Activated CD8-positive, alpha-beta memory T cell treated with anti-CD3 and anti-CD28 coated beads, Interleukin-2, amount 10 ng/mL, durations not matched to agents 7 days and 5 days (primary cell): ENCODE results near the gene NEUROG2. TPM values are rescaled to one million over a fixed set of nuclear protein-coding genes. Genes with fewer than 3 reads are reported as not detected.
A peak's percentile ranks its signal among the peaks of the same experiment; 100 is the strongest.
"Not testable (repeated sequence)": the region's sequence is repeated elsewhere in the genome, so short reads cannot be mapped to it uniquely, and the experiment has no call there.

Source experiments
- ATAC-seq: fragments of 150-1000 bp; cut with Tn5 transposase; one replicate; pipeline ENCODE4 v1.10.0; 2021; ENCODE audit warnings: moderate library complexity
- CTCF ChIA-PET: fragments of 350-600 bp; sonication (Branson Sonifier 250); formaldehyde crosslinking; loops from one replicate; lab custom pipeline; 2021; ENCODE audit warnings: antibody characterized with exemption; lab: Charles Lee
- DNase-seq: peaks from one replicate; pipeline ENCODE4 v3.0.0-alpha.2; 2020
- H3K27ac Mint-ChIP-seq: one replicate; pipeline ENCODE4 v1.8.0; 2021; ENCODE audit warnings: mild to moderate bottlenecking, mixed read lengths
- H3K27me3 Mint-ChIP-seq: one replicate; pipeline ENCODE4 v1.8.0; 2021; ENCODE audit warnings: mixed read lengths
- H3K36me3 Mint-ChIP-seq: one replicate; pipeline ENCODE4 v1.8.0; 2021; ENCODE audit warnings: mild to moderate bottlenecking, mixed read lengths
- H3K4me1 Mint-ChIP-seq: one replicate; pipeline ENCODE4 v1.8.0; 2021; ENCODE audit warnings: mixed read lengths
- H3K4me3 Mint-ChIP-seq: one replicate; pipeline ENCODE4 v1.8.0; 2021; ENCODE audit warnings: mild to moderate bottlenecking, moderate library complexity, mixed read lengths
- H3K9me3 Mint-ChIP-seq: one replicate; pipeline ENCODE4 v1.8.0; 2022; ENCODE audit warnings: low read depth, mixed read lengths
- total RNA-seq, 2 experiments: library from RNA; stranded (reverse); gene quantifications; one replicate each; pipeline ENCODE4 v1.2.3, GENCODE V29; 2021

NEUROG2 gene
- total RNA-seq, 2 experiments from 2014 or later: 0.12 TPM; not detected in 1

DNA sequence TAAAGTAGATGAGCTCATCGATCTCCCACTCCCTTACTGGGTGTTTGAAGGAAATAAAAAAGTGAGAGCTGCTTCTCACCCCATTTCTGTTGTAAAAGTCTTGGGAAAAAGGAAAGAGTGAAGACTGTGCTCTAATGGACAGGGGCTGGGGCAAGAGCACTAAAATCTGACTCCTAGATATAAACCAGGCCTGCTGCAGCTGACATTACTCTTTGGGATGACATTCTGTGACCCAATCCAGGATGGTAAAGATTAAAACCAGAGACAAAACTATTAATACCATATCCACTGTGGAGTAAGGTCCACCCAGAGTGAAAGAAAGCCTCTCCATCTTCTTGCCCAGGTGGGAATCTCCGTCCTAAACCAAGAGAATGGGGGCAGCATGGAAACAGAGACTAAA is 20.1 kb upstream of the NEUROG2 start:
- CTCF ChIA-PET: interaction anchor here (1.3 to 1.8 kb wide), 3 partner anchors 12 to 214 kb away, joined by 3 to 8 read pairs (median 4); no protein-coding TSS in a partner anchor
- no peak overlapping the region for H3K27ac Mint-ChIP-seq
- H3K27me3 Mint-ChIP-seq: peaks cover under 1% of the 10 kb centered on the region
- H3K9me3 Mint-ChIP-seq: no peaks in the 10 kb centered on the region
- H3K4me3 Mint-ChIP-seq: no peak overlapping the region
- peaks cover 9% of the 10 kb centered on the region for H3K36me3 Mint-ChIP-seq
- no peak for ATAC-seq
- H3K4me1 Mint-ChIP-seq: no peaks in the 10 kb centered on the region
- DNase-seq: no peak

DNA sequence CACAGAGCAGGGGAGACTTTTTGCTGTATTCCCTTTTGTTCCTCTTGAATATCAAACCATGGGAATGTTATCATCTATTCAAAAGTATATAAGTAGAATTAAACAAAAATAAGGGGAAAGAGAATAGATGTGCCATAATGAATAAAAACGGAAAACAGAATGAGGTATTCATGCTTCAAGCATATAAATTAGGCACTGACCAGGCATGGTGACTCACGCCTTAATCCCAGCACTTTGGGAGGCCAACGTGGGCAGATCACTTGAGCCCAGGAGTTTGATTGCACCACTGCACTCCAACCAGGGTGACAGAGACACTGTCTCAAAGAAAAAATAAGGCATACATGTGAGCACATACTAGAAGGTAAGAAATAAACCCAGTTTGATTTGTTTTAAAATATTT is 16.3 kb upstream of the NEUROG2 start:
- H3K9me3 Mint-ChIP-seq: no peaks in the 10 kb centered on the region
- H3K36me3 Mint-ChIP-seq: no peaks in the 10 kb centered on the region
- DNase-seq: no peak
- H3K4me1 Mint-ChIP-seq: no peaks in the 10 kb centered on the region
- peaks cover 9% of the 10 kb centered on the region for H3K27me3 Mint-ChIP-seq
- no peak overlapping the region for H3K27ac Mint-ChIP-seq
- CTCF ChIA-PET: interaction anchor here (1.8 kb wide), 1 partner anchor 8 kb away, joined by 6 read pairs; no protein-coding TSS in a partner anchor
- no peak for ATAC-seq
- H3K4me3 Mint-ChIP-seq: no peak overlapping the region

DNA sequence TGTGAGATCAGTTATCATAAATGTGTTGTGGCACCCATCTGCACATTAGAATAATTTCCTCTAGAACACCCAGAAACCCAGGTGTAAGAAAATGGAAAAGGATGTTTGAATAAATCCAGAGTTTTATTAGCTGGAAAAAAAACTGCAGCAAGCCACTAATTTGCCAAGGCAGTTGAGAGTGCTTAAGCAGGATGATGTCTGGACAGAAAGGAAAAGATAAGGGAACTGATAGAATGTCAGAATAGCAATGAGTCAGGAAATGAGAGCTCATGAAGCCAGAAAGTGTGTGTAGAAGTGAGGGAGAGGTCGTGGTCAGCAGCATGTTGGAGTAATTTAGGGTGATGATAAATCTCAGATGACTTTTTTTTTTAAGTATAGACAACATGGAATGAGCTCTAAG is 15.2 kb upstream of the NEUROG2 start:
- no peaks in the 10 kb centered on the region for H3K9me3 Mint-ChIP-seq
- CTCF ChIA-PET: interaction anchor here (0.8 to 1.2 kb wide), 2 partner anchors 31 to 234 kb away, joined by 3 read pairs; no protein-coding TSS in a partner anchor

DNA sequence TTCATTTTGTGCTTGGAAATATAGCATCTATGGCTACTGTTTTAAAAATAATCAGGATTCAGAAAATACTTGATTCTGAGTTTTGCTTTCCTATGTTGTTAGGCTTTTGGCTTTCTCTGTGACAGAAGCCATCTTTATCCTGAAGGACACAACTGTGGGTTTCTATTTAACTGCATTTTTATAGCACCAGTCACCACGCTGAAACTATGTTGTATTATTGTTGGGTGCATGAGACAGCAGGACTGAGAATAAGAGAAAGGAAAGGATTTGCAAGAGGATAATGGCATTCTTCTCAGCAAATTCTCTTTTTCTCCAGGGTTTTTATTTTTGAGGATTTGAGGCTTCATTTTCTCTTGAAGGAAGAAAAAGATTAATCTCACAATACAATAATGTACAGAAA is 10.1 kb upstream of the NEUROG2 start:
- no peak for DNase-seq
- Mint-ChIP-seq H3K4me1 (peaks cover 20% of the 10 kb centered on the region), H3K27ac (no peak overlapping the region), H3K9me3 (no peaks in the 10 kb centered on the region), H3K4me3 (no peak overlapping the region), H3K36me3 (no peaks in the 10 kb centered on the region), H3K27me3 (peaks cover 58% of the 10 kb centered on the region)
- ATAC-seq: no peak
- CTCF ChIA-PET: no interaction called here

More for the DNA sequence above, 15.2 kb upstream of the NEUROG2 start:
- no peak for DNase-seq
- Mint-ChIP-seq H3K4me1 (no peaks in the 10 kb centered on the region), H3K4me3 (no peak overlapping the region), H3K27ac (no peak overlapping the region), H3K27me3 (peaks cover 17% of the 10 kb centered on the region), H3K36me3 (no peaks in the 10 kb centered on the region)
- no peak for ATAC-seq

DNA sequence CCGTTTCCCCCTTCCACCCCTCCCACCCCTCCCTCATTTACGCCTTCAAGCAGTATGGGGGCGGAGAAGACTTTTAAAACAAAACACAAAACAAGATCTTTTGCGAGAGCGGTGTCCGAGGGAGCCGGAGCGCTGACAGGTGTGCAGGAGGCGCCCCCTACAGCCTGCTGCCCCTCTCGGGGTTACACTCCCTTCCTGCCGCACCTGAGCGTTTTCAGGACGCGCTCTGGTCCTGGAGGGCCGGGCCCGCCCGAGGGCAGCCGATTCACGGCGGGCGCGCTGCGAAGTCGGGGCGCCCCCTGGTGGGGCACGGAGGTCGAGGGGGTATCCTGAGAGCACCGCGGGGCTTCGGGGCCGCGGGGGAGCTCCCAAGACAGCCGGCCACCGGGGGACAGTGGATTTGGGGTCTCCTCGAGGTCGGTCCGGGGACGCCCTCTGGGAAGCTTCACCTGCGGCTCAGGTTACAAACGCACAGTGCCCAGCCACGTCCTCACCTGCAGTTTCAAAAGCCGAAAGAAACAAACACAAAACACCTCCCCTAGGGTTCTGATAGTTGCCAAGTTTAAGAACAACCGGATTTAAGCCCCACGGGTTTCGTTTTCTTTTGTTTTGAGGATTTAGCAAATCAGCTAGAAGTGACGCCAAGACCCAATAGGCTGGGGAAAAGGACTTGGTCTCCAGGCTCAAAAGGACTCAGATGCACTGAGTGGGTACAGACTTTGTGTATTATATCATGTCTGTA is 8.0 kb upstream of the NEUROG2 start:
- Mint-ChIP-seq H3K36me3 (no peaks in the 10 kb centered on the region), H3K4me3 (peak overlapping the region; percentile 69), H3K27me3 (peaks cover 75% of the 10 kb centered on the region)

DNA sequence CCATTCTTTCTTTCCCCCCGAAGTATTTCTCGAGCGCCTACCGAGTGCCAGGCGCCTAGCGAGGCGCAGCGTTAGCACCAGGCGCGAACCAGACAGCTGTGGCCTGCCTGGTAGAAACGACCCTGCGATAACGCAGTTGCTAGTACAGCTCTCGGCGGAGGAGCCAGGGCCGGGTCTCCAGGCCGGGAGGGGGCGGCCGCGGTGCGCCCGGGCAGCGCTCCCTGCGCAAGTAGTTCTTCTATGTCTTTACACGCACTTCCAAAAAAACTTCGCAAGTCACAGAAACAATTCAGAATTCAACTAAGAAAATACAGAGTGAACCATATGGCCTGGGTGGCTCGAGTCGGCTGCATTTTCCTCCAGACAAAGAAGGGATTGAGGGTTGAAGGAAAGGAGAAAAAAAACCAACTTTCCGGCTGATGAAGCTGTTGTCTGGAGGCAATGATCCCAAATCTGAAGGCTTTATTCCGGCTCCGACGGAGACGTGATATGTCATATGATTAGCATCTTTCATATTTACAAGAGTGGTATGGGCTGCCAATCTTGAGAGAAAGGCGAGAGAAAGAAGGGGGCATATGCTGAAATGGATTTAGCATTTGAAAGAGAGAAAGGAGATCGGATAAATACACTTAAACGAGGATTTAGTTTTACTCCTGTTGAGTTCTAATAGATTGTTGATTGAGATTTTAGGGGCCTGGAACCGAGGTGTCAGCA is 7.2 kb upstream of the NEUROG2 start:
- Mint-ChIP-seq H3K4me3 (peak overlapping the region; percentile 69), H3K27me3 (peaks cover 81% of the 10 kb centered on the region), H3K27ac (peak overlapping the region; percentile 13), H3K9me3 (no peaks in the 10 kb centered on the region), H3K36me3 (no peaks in the 10 kb centered on the region), H3K4me1 (peaks cover 42% of the 10 kb centered on the region)
- CTCF ChIA-PET: interaction anchor here (0.7 to 5.4 kb wide), 12 partner anchors 8 to 462 kb away, joined by 3 to 74 read pairs (median 5); no protein-coding TSS in a partner anchor
- ATAC-seq (peak; percentile 43), DNase-seq (peak; percentile 55)

More for the DNA sequence above, 8.0 kb upstream of the NEUROG2 start:
- peak; percentile 89 for ATAC-seq
- Mint-ChIP-seq H3K4me1 (peaks cover 37% of the 10 kb centered on the region), H3K27ac (no peak overlapping the region), H3K9me3 (no peaks in the 10 kb centered on the region)
- DNase-seq: peak; percentile 84
- CTCF ChIA-PET: interaction anchor here (0.6 to 5.4 kb wide), 27 partner anchors 8 to 463 kb away, joined by 3 to 74 read pairs (median 4); partner anchors contain the start of gene NEUROG2

DNA sequence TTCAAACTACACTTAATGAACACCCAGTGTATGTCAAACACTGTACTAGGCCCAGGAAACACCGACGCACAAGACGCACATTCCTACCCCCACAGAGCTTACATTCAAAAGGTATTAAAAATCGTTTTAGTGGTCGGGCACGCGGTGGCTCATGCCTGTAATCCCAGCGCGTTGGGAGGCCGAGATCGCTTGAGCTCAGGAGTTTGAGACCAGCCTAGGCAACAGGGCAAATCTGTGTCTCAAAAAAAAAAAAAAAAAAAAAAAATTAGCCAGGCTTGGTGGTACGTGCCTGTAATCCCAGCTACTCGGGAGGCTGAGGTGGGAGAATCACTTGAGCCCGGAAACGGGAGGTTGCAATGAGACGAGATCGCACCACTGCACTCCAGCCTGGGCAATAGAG is 6.5 kb upstream of the NEUROG2 start:
- Mint-ChIP-seq H3K4me1 (peaks cover 50% of the 10 kb centered on the region), H3K4me3 (peak overlapping the region; percentile 69), H3K27me3 (peaks cover 87% of the 10 kb centered on the region)
- not testable (repeated sequence) for H3K36me3 Mint-ChIP-seq, ATAC-seq, DNase-seq, H3K9me3 Mint-ChIP-seq, H3K27ac Mint-ChIP-seq
- CTCF ChIA-PET: interaction anchor here (1.0 to 5.4 kb wide), 4 partner anchors 13 to 388 kb away, joined by 3 to 74 read pairs (median 30); no protein-coding TSS in a partner anchor

DNA sequence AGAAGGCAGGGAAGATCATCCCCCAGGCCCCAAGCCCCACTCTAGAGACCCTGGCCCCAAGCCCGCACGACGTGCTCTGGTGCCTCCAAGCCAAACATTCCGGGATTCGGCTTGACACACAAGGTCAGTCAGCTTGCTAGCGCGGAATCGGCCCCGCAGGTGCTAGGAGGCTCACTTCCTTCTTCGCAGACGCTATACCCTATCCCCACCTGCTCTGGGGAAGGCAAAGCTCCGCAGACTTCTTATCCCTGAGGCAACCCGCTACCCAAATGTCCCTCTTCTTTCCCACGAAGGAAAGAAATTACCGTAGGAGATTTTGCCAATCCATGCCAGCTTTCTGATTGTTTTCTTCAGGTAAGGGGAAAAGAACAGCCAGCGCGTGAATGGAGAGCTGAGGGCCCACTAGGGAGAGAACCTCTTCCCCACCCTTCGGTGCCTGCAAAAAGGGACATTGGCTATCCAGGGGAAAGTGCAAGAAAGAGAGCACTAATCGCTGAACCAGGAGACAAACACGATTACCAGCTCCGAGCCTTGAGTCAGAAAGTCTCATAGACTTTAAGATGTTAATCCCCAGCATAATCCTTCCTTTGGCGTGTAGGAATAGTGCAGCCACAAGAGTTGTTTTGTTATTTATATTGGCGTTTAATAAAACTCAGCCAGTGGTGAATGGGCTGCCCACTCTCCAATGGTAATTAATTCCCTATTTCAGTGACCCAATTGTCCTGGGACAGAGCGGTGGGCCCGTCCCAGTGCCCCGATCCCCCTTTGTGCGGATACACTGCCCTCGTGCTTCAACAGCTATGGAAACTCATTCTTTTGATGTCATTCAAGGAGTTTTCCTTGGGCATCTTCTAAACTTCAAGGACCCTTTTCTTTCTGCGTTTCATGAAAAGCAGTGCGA is 5.4 kb upstream of the NEUROG2 start:
- no peak for DNase-seq
- CTCF ChIA-PET: interaction anchor here (0.6 to 5.4 kb wide), 6 partner anchors 12 to 294 kb away, joined by 3 to 74 read pairs (median 4); no protein-coding TSS in a partner anchor
- peaks cover 88% of the 10 kb centered on the region for H3K27me3 Mint-ChIP-seq
- H3K9me3 Mint-ChIP-seq: no peaks in the 10 kb centered on the region
- peak overlapping the region; percentile 36 for H3K4me3 Mint-ChIP-seq
- no peak overlapping the region for H3K27ac Mint-ChIP-seq
- ATAC-seq: no peak
- no peaks in the 10 kb centered on the region for H3K36me3 Mint-ChIP-seq
- H3K4me1 Mint-ChIP-seq: peaks cover 57% of the 10 kb centered on the region

DNA sequence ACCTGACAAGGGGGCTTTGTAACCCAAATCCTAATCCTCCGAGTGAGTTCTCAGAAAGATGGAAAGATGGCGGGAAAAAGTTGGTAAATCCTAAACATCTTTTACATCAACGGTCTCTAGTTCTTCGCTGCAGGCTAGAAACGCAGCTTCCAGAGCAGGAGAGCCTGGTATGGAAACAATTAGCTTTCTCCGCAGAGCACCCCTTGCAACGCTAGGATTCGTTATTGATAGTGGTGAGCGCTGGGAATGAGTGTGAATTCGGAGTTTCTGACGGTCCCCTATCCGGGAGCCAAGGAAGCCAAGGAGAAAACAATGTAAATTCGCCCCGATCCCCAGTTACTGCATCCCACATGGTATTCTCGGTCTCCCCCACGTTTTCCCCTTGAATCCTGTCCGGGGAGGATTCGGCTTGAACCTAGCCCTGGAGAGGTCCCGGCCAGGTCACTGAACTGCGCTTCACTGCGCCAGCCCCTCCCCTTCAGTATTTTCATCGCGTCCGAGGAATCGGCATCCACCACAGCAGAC is 4.7 kb upstream of the NEUROG2 start:
- DNase-seq: no peak
- ATAC-seq: no peak
- peaks cover 62% of the 10 kb centered on the region for H3K4me1 Mint-ChIP-seq
- H3K36me3 Mint-ChIP-seq: no peaks in the 10 kb centered on the region
- no peak overlapping the region for H3K27ac Mint-ChIP-seq
- H3K27me3 Mint-ChIP-seq: peaks cover 90% of the 10 kb centered on the region
- no peaks in the 10 kb centered on the region for H3K9me3 Mint-ChIP-seq
- peak overlapping the region; percentile 36 for H3K4me3 Mint-ChIP-seq
- CTCF ChIA-PET: interaction anchor here (0.6 to 5.4 kb wide), 7 partner anchors 11 to 293 kb away, joined by 3 to 74 read pairs (median 3); no protein-coding TSS in a partner anchor

DNA sequence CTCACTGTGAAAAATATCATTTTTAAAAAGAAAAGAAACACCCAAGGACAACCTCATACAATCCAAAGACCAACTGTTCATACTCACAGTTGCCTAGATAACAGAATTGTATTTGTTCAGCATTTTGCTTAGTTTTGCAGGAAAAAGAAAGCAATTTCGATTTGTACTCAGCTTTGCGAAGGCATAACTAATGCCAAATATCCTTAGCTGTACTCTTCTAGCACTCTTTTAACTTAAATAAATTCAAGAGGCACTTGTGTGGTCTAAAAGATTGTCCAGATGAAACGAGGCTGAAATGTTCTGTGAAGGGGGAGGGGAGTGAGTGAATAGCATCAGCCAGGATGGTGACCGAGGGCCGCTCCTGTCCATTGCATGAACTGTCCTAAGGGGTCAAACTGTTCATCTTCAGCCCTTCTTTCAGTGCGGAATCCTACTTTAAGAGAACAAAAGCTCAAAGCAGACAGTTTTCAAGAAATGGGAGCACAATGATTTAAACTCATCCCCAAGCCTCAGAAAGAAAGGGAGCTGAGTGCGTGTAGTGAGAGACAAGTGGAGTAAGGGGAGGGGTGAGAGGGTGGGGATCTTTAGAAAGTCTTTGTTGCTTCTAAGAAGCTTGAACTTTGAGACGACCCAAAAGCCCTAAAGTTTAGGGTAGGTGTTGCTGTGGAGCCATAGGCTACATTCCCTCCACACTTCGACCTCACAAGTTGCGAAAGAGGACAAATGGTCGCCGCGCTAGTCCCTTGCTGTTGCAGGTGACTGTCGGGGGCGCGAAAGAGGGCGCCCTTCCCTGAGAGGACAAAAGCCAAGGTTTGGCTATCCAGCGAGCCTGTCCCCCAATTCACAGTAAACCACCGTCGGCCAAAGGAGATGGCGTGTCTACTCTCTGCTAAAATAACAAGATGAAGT is 4.0 kb upstream of the NEUROG2 start:
- H3K4me3 Mint-ChIP-seq: peak overlapping the region; percentile 36
- H3K36me3 Mint-ChIP-seq: no peaks in the 10 kb centered on the region
- peaks cover 67% of the 10 kb centered on the region for H3K4me1 Mint-ChIP-seq

DNA sequence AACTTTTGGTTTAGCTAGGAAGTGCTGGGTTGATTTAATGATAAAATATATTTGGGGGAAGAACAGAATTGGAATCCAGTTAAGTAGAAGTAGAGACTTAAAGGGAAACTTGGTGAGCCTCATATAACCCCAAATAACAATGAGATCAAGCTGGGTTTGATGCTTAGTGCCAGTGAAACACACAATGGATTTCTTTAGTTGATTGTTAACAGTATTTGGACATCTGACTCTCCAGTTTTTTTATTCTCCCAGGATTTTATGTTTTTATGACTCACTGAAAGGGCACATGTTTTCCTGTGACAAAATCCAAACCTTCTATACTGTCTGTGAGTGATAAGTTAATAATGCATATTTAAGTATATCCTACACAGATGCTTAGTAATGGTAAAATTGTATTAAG is 2.7 kb upstream of the NEUROG2 start:
- H3K4me1 Mint-ChIP-seq: peaks cover 72% of the 10 kb centered on the region
- ATAC-seq (no peak), DNase-seq (no peak)
- CTCF ChIA-PET: interaction anchor here (1.2 kb wide), 1 partner anchor 197 kb away, joined by 3 read pairs; no protein-coding TSS in a partner anchor
- H3K36me3 Mint-ChIP-seq: no peaks in the 10 kb centered on the region
- no peaks in the 10 kb centered on the region for H3K9me3 Mint-ChIP-seq
- H3K27me3 Mint-ChIP-seq: peaks cover 95% of the 10 kb centered on the region
- no peak overlapping the region for H3K27ac Mint-ChIP-seq
- H3K4me3 Mint-ChIP-seq: no peak overlapping the region

More for the DNA sequence above, 4.0 kb upstream of the NEUROG2 start:
- H3K27me3 Mint-ChIP-seq: peaks cover 90% of the 10 kb centered on the region
- no peak overlapping the region for H3K27ac Mint-ChIP-seq
- CTCF ChIA-PET: interaction anchor here (0.6 to 5.4 kb wide), 4 partner anchors 10 to 198 kb away, joined by 3 to 74 read pairs (median 3); no protein-coding TSS in a partner anchor
- DNase-seq (no peak), ATAC-seq (no peak)
- no peaks in the 10 kb centered on the region for H3K9me3 Mint-ChIP-seq
